Glomerular endothelial cell (primary cell): Measurements from ENCODE around the gene COTL1. TPM values are rescaled to one million over a fixed set of nuclear protein-coding genes. Genes with fewer than 3 reads are reported as not detected.

Experiments used
- DNase-seq: peaks from one replicate; pipeline ENCODE4 v3.0.0-alpha.2; 2011; ENCODE audit warnings: low read depth, low spot score; ENCODE audit errors: extremely low read depth
- total RNA-seq: library from RNA; depleted of rRNA; stranded (reverse); fragments of >200 nt; gene quantifications from 2 replicates; pipeline ENCODE4 v1.2.3, GENCODE V29; 2015

COTL1 gene
- total RNA-seq, 1 donor from 2014 or later = 311 TPM

GRCh38 chr16:84597931-84598351 is 19.9 kb downstream of the COTL1 start:
- DNase-seq = no peak

GRCh38 chr16:84597528-84597896 is 20.4 kb downstream of the COTL1 start:
- DNase-seq = no peak

GRCh38 chr16:84596801-84597527 is 20.9 kb downstream of the COTL1 start:
- no peak for DNase-seq

GRCh38 chr16:84596161-84596560 is 21.7 kb downstream of the COTL1 start:
- DNase-seq = no peak

- DNase-seq = no peak
Measured at GRCh38 chr16:84595052-84595481, 22.8 kb downstream of the COTL1 start.

GRCh38 chr16:84594725-84595038 is 23.2 kb downstream of the COTL1 start:
- DNase-seq = no peak

- no peak for DNase-seq
Measured at GRCh38 chr16:84593825-84594724, 23.8 kb downstream of the COTL1 start.

GRCh38 chr16:84592718-84593117 is 25.2 kb downstream of the COTL1 start:
- DNase-seq = no peak

- DNase-seq = no peak
Measured at GRCh38 chr16:84589975-84590719, 27.7 kb downstream of the COTL1 start.

- no peak for DNase-seq
Measured at GRCh38 chr16:84588991-84589390, 28.9 kb downstream of the COTL1 start.

- no peak for DNase-seq
Measured at GRCh38 chr16:84585886-84586285, 32.0 kb downstream of the COTL1 start.

GRCh38 chr16:84585467-84585866 is 32.4 kb downstream of the COTL1 start:
- DNase-seq = no peak

- DNase-seq = no peak
Measured at GRCh38 chr16:84584678-84585077, 33.2 kb downstream of the COTL1 start.

GRCh38 chr16:84583995-84584394 is 33.9 kb downstream of the COTL1 start:
- no peak for DNase-seq

GRCh38 chr16:84582958-84583516 is 34.8 kb downstream of the COTL1 start:
- DNase-seq = no peak

GRCh38 chr16:84581158-84581557 is 36.7 kb downstream of the COTL1 start:
- no peak for DNase-seq

- DNase-seq = no peak
Measured at GRCh38 chr16:84579936-84580335, 37.9 kb downstream of the COTL1 start.

GRCh38 chr16:84578538-84579126 is 39.2 kb downstream of the COTL1 start:
- DNase-seq = no peak

- DNase-seq = no peak
Measured at GRCh38 chr16:84577034-84577803, 40.7 kb downstream of the COTL1 start.

- no peak for DNase-seq
Measured at GRCh38 chr16:84575914-84576313, 42.0 kb downstream of the COTL1 start.
